ENCODE data around the gene CCM2L. TPM values are rescaled to one million over a fixed set of nuclear protein-coding genes. Genes with fewer than 3 reads are reported as not detected.

Gene CCM2L
- polyA plus RNA-seq, 1 donor (not counting 4 experiments of a cell fraction or from before 2014, with no cell fraction given), result not detected

DNA sequence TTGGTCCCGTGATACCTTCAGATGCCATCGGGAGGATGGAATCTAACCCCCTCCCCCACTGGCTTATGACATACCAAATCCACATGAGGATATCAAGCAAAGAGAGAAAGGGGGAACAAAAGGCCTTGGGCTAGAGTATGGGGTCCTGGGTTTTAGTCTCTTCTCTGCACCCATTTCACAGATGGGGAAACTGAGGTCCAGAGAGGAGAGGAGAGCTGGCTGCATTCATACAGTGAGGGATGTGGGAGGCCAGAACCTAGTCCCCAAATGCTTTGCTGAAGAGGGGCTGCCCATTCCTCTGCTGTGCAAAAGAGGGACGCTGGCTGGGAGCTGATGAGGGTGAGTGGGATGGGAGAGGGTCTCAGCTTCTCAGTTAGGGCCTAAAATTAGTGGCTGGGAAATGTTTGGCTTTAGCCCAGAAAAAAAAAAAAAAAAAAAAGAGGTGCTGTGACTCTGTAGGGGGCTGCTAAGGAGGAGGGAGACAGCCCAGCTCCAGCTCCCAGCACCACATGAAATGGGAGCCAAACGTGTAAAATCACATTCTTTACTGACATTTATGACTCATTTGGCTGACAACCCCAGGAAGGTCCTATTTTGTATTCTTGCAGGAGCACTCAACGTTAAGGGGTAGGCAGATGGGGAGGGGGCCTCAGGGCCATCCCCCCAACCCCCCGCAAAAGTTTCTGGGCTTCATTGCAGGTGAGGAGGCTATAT lies 30.4 kb upstream of the CCM2L start:
- Histone ChIP-seq H2AFZ (ENCODE audit: control insufficient read depth, low read length) (no peak overlapping the region), H3K27ac (ENCODE audit: control insufficient read depth, insufficient read depth, low read length) (no peak overlapping the region), H3K4me2 (ENCODE audit: control insufficient read depth, extremely low read depth, insufficient read depth, low read depth, low read length) (no peak overlapping the region), H3K9ac (ENCODE audit: control insufficient read depth, extremely low read depth, insufficient read depth, low read length) (no peak overlapping the region), H3K9me3 (ENCODE audit: control insufficient read depth, low read depth, low read length) (no peaks in the 10 kb centered on the region), H3K9me1 (ENCODE audit: control insufficient read depth, extremely low read depth, insufficient read depth, low read length) (no peaks in the 10 kb centered on the region), H4K20me1 (ENCODE audit: control insufficient read depth, extremely low read depth, insufficient read depth, low read length) (no peaks in the 10 kb centered on the region), H3K4me1 (ENCODE audit: control insufficient read depth, extremely low read depth, insufficient read depth, low read length) (no peaks in the 10 kb centered on the region), H3K4me3 (ENCODE audit: control insufficient read depth in 2 of 3, extremely low read depth in 1 of 3, insufficient read depth in 2 of 3, low read depth in 1 of 3, low read length in 3 of 3) (no peak overlapping the region), H3K27me3 (ENCODE audit: control insufficient read depth, extremely low read depth, insufficient read depth, low read length) (peaks cover 12% of the 10 kb centered on the region), H3K79me2 (ENCODE audit: control insufficient read depth, insufficient read depth, low read length) (no peaks in the 10 kb centered on the region), H3K36me3 (ENCODE audit: control insufficient read depth in 2 of 2, extremely low read depth in 1 of 2, insufficient read depth in 2 of 2, low read length in 2 of 2) (no peaks in the 10 kb centered on the region)
- FAIRE-seq, result no peak
- no peak for TF ChIP-seq EZH2 (IDR thresholded peaks at IDR 0.05; ENCODE audit: low read length)
- TF ChIP-seq, protein P1, sequence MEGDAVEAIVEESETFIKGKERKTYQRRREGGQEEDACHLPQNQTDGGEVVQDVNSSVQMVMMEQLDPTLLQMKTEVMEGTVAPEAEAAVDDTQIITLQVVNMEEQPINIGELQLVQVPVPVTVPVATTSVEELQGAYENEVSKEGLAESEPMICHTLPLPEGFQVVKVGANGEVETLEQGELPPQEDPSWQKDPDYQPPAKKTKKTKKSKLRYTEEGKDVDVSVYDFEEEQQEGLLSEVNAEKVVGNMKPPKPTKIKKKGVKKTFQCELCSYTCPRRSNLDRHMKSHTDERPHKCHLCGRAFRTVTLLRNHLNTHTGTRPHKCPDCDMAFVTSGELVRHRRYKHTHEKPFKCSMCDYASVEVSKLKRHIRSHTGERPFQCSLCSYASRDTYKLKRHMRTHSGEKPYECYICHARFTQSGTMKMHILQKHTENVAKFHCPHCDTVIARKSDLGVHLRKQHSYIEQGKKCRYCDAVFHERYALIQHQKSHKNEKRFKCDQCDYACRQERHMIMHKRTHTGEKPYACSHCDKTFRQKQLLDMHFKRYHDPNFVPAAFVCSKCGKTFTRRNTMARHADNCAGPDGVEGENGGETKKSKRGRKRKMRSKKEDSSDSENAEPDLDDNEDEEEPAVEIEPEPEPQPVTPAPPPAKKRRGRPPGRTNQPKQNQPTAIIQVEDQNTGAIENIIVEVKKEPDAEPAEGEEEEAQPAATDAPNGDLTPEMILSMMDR (optimal IDR thresholded peaks at IDR 0.05 in 1 of 3, IDR thresholded peaks at IDR 0.05 in 1 of 3, conservative IDR thresholded peaks at IDR 0.05 in 1 of 3; ENCODE audit: extremely low read depth in 1 of 3, insufficient read depth in 2 of 3, low read length in 3 of 3), result no peak
- no peak for DNase-seq (ENCODE audit: low read depth, low spot score)
- dilution Hi-C loops (cut with MboI; ENCODE audit: extremely low pct_ligation_motif_present, low sequenced_read_pairs), result no loop called here

- Histone ChIP-seq H3K79me2 (ENCODE audit: control insufficient read depth, insufficient read depth, low read length) (no peaks in the 10 kb centered on the region), H3K4me2 (ENCODE audit: control insufficient read depth, extremely low read depth, insufficient read depth, low read depth, low read length) (no peak overlapping the region), H4K20me1 (ENCODE audit: control insufficient read depth, extremely low read depth, insufficient read depth, low read length) (no peaks in the 10 kb centered on the region), H3K27me3 (ENCODE audit: control insufficient read depth, extremely low read depth, insufficient read depth, low read length) (peaks cover 7% of the 10 kb centered on the region), H3K4me3 (ENCODE audit: control insufficient read depth in 2 of 3, extremely low read depth in 1 of 3, insufficient read depth in 2 of 3, low read depth in 1 of 3, low read length in 3 of 3) (no peak overlapping the region), H3K4me1 (ENCODE audit: control insufficient read depth, extremely low read depth, insufficient read depth, low read length) (no peaks in the 10 kb centered on the region), H3K9me1 (ENCODE audit: control insufficient read depth, extremely low read depth, insufficient read depth, low read length) (no peaks in the 10 kb centered on the region), H2AFZ (ENCODE audit: control insufficient read depth, low read length) (no peak overlapping the region), H3K27ac (ENCODE audit: control insufficient read depth, insufficient read depth, low read length) (no peak overlapping the region), H3K36me3 (ENCODE audit: control insufficient read depth in 2 of 2, extremely low read depth in 1 of 2, insufficient read depth in 2 of 2, low read length in 2 of 2) (no peaks in the 10 kb centered on the region), H3K9ac (ENCODE audit: control insufficient read depth, extremely low read depth, insufficient read depth, low read length) (no peak overlapping the region), H3K9me3 (ENCODE audit: control insufficient read depth, low read depth, low read length) (no peaks in the 10 kb centered on the region)
- dilution Hi-C loops (cut with MboI; ENCODE audit: extremely low pct_ligation_motif_present, low sequenced_read_pairs), result no loop called here
- DNase-seq (ENCODE audit: low read depth, low spot score) (no peak), FAIRE-seq (no peak)
- TF ChIP-seq, protein P1 (optimal IDR thresholded peaks at IDR 0.05 in 1 of 3, IDR thresholded peaks at IDR 0.05 in 1 of 3, conservative IDR thresholded peaks at IDR 0.05 in 1 of 3; ENCODE audit: extremely low read depth in 1 of 3, insufficient read depth in 2 of 3, low read length in 3 of 3), result no peak
- no peak for TF ChIP-seq EZH2 (IDR thresholded peaks at IDR 0.05; ENCODE audit: low read length)
Measured at GRCh38 chr20:31981784-31982183, 28.5 kb upstream of the CCM2L start.
